ENCODE results near the gene CDK5RAP2.

DNA sequence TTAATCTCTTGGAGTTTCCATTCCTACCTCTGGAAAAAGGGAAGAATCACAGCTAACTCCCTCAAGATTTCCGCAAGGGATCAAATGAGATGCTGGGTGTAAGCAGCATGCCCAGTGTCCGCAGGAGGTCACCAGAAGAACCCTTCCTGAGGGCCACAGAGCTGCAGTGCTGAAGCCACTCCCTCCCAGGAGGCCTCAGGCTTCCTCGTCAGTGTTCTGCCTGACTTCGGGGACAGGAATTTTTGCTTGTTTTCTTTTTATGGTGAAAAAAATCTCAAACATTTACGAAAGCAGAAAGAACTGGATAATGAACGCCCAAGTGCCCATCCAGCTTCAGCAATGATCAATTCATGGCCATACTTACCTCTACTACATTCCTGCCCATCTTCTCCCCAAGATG, 183.0 kb downstream of the CDK5RAP2 start:
- TF ChIP-seq, protein P1, sequence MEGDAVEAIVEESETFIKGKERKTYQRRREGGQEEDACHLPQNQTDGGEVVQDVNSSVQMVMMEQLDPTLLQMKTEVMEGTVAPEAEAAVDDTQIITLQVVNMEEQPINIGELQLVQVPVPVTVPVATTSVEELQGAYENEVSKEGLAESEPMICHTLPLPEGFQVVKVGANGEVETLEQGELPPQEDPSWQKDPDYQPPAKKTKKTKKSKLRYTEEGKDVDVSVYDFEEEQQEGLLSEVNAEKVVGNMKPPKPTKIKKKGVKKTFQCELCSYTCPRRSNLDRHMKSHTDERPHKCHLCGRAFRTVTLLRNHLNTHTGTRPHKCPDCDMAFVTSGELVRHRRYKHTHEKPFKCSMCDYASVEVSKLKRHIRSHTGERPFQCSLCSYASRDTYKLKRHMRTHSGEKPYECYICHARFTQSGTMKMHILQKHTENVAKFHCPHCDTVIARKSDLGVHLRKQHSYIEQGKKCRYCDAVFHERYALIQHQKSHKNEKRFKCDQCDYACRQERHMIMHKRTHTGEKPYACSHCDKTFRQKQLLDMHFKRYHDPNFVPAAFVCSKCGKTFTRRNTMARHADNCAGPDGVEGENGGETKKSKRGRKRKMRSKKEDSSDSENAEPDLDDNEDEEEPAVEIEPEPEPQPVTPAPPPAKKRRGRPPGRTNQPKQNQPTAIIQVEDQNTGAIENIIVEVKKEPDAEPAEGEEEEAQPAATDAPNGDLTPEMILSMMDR (conservative IDR thresholded peaks at IDR 0.05): no peak
- TF ChIP-seq ZFX (IDR thresholded peaks at IDR 0.05): no peak

All from C4-2B (cell line).